Large intestine (tissue), 3 donors: Measurements from ENCODE around the gene EDAR. TPM values are rescaled to one million over a fixed set of nuclear protein-coding genes. Genes with fewer than 3 reads are reported as not detected.

Source experiments
- DNase-seq, 2 donors: peaks; one replicate each; pipeline versions ENCODE4 v3.0.0 to v3.0.0-alpha.2; 2013
- H3K27ac ChIP-seq: one replicate; pipeline ENCODE4 v1.5.1; 2013; ENCODE audit warnings: low read length
- H3K27me3 ChIP-seq: 2 replicates; pipeline ENCODE4 v1.6.1; 2013; ENCODE audit warnings: low read length; ENCODE audit not compliant: control insufficient read depth, insufficient read depth
- H3K36me3 ChIP-seq: 2 replicates; pipeline ENCODE4 v1.6.1; 2013; ENCODE audit warnings: low read length; ENCODE audit not compliant: control insufficient read depth, insufficient read depth
- H3K4me1 ChIP-seq: one replicate; pipeline ENCODE4 v1.6.1; 2013; ENCODE audit warnings: low read length; ENCODE audit not compliant: control insufficient read depth, insufficient read depth
- H3K4me3 ChIP-seq: one replicate; pipeline ENCODE4 v1.5.1; 2013; ENCODE audit warnings: low read length
- H3K9me3 ChIP-seq: one replicate; pipeline ENCODE4 v1.6.1; 2013; ENCODE audit warnings: mild to moderate bottlenecking, low read depth, low read length, moderate library complexity; ENCODE audit not compliant: control insufficient read depth
- WGBS: methylation state at CpG from one replicate; pipeline ENCODE4 v1.1.5; 2013; ENCODE audit warnings: low lambda C conversion rate; ENCODE audit not compliant: insufficient coverage; 5-methylcytosine and 5-hydroxymethylcytosine counted together
- polyA plus RNA-seq: library from polyadenylated mRNA; unstranded; fragments of 120-200 nt; gene quantifications from one replicate; pipeline ENCODE4 v1.2.1, GENCODE V29; 2013

EDAR gene
- polyA plus RNA-seq, 1 donor, result 2.0 TPM

DNA sequence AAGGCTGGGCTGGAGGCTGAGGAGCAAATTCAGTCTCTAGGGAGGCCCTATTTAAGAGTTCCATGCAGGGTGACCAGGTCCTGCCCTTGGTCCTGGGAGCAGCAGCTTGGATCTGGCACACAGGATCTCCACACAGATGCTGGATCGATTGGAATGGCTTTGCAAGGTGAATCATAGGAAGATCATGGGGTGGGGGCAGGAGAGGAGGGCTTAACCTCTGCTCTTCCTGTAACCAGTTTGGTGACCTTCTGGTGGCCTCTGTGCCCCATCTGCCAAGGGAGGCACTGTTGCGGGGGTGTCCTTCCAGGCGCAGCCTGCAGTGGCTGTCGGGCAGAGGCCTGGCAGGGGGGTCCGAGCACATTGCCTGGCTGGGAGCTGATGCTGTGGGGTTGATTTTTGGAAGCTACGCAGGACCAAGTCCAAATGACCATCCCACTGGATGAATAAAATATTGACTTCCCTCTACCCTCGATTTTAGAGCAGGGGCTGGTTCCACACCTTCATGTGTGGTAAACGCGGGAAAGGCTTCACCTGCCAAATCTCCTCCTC is 79.7 kb downstream of the EDAR start:
- no peak for DNase-seq
- H3K4me1 ChIP-seq, result no peaks in the 10 kb centered on the region
- H3K4me3 ChIP-seq, result no peak overlapping the region
- no peaks in the 10 kb centered on the region for H3K27me3 ChIP-seq
- H3K9me3 ChIP-seq, result no peaks in the 10 kb centered on the region
- no CpG with 5 or more reads among the region's 9 CpGs for WGBS
- no peaks in the 10 kb centered on the region for H3K36me3 ChIP-seq
- no peak overlapping the region for H3K27ac ChIP-seq

DNA sequence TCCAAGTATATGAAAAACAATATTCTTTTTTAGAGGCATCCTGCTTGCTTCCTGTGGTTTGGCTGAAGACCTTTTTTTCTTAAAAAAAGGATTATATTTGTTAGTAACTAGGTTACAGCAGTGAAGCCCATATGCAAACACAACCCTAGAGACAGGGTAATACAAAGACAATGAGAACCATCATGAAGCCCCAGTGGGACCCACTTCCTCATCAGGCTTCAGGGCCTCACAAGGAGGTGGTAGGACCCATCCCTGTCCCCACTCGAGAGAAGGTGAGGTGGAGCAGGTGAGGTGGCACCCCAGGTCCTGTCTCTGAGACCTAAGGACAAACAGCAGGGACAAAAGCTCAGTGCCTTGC is 80.3 kb downstream of the EDAR start:
- no CpG with 5 or more reads among the region's 1 CpG for WGBS
- no peaks in the 10 kb centered on the region for H3K36me3 ChIP-seq
- no peaks in the 10 kb centered on the region for H3K9me3 ChIP-seq
- H3K27ac ChIP-seq, result no peak overlapping the region
- no peak overlapping the region for H3K4me3 ChIP-seq
- no peaks in the 10 kb centered on the region for H3K27me3 ChIP-seq
- no peaks in the 10 kb centered on the region for H3K4me1 ChIP-seq
- DNase-seq, result no peak

DNA sequence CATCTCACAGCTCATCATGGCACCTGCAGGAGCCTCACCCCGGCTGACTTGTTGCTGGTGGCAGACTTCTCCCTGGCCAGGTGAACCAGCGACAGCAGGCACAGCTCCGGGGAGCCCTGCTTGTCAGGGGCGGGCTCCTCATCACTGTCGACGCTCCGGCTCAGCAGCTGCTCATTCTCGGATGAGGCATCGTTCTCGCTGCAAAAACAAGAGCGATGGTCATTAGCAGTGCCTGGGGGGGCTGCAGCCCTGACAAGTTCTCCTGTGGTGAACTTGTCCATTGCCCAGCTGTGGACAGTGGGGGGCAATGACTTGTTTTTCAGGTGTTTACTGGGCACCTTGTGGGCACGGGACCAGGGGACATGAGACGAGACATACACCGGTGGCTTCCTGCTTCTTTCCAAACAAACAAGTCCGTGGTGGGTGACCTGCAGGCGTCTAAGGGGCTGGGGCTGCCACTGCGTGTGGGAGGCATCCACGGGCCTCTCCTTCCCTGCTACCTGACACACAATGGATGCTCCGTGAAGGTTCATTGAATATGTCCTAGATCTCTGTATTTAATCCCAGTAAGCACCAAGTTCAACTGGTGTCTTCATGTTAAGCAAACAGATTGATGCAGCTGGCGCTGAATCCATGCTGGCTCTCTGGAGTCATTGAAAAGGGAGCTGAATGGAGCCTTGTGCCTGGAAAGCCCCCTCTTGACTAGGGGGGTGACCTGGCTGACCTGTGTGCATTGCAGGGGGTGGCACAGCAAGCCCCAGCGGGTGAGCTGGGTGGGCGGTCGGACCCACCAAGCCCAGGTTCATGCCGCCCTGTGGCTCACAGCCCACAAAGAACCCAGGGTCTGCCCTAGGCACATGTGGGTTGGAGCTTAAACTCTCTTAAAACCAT is 81.0 kb downstream of the EDAR start:
- no peak for DNase-seq
- Histone ChIP-seq H3K36me3 (no peaks in the 10 kb centered on the region), H3K9me3 (no peaks in the 10 kb centered on the region), H3K27me3 (no peaks in the 10 kb centered on the region), H3K27ac (no peak overlapping the region), H3K4me1 (no peaks in the 10 kb centered on the region), H3K4me3 (no peak overlapping the region)
- no CpG with 5 or more reads among the region's 24 CpGs for WGBS

DNA sequence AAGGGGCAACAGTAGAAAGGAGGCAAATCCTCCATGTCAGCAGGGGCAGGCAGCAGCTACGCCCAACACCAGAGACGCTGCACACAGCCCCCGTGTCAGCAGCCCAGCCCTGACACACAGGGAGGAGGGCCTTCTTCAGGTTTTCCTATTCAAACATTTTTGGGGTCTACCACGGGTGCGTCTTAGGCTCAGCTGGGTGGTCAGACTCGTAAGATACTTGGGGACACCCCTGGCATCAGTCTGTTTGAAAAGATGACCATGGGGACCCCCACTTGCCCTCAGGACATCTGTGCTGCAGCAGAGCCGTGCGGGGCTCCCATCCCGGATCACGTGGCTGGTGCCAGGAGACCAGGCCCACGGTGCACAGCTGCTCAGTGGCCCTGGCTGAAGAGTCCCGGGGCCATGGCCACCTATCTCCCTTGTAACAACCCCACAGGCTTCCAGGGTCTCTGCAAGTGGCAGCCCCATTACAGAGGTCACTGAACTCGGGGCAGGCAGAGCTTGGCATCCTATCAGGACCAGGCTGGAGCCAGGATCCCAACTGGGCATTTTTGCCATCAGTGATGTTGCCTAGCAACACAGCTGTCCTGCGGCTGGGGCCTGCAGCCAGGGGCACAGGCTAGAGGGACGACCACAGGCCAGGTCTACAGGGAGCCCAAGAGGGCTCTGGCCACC is 82.5 kb downstream of the EDAR start:
- Histone ChIP-seq H3K4me1 (no peaks in the 10 kb centered on the region), H3K4me3 (no peak overlapping the region), H3K36me3 (no peaks in the 10 kb centered on the region), H3K27me3 (no peaks in the 10 kb centered on the region), H3K9me3 (no peaks in the 10 kb centered on the region), H3K27ac (no peak overlapping the region)
- DNase-seq, result no peak
- WGBS, result no CpG with 5 or more reads among the region's 15 CpGs

DNA sequence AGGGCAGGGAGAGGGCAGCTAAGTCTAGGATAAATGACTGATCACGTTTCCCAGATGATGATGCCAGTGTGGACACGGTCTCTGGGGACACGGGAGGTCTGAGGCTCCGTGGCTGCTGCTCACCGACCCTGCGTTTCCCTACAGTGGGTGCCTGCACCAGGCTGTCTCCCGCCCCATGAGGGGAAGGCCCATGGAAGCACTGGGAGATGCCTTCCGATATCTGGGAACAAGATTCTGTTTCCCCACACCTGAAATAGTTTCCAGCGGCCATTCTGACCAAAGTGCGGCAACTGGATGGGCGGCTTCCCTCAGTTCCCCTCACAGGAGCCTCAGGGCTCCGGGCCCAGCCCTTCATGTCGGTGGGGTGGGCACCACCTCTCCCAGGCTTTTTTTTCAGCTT is 83.1 kb downstream of the EDAR start:
- Histone ChIP-seq H3K4me1 (no peaks in the 10 kb centered on the region), H3K36me3 (no peaks in the 10 kb centered on the region), H3K27me3 (no peaks in the 10 kb centered on the region), H3K9me3 (no peaks in the 10 kb centered on the region), H3K4me3 (no peak overlapping the region), H3K27ac (no peak overlapping the region)
- no peak for DNase-seq
- WGBS, result no CpG with 5 or more reads among the region's 13 CpGs

DNA sequence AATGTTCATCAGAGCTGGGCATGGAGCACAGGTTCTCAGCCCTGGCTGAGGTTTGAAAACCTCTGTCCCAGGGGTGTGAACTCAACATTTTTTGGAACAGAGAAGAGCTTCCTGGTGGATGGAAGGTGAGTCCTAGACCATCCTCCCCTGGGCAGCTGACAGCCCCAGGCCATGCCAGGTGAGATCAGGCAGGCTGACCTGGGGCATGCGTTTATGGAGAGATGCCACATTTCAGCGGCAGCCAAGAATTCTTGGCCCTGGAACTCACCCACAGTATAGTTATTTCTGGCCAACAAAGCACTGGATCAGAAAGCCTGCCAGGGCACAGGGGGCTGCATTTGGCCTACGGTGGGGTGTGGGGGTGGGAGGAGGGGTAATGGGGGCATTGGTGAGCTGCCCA is 83.8 kb downstream of the EDAR start:
- no CpG with 5 or more reads among the region's 3 CpGs for WGBS
- Histone ChIP-seq H3K36me3 (no peaks in the 10 kb centered on the region), H3K4me1 (no peaks in the 10 kb centered on the region), H3K9me3 (no peaks in the 10 kb centered on the region), H3K27ac (no peak overlapping the region), H3K27me3 (no peaks in the 10 kb centered on the region), H3K4me3 (no peak overlapping the region)
- no peak for DNase-seq

DNA sequence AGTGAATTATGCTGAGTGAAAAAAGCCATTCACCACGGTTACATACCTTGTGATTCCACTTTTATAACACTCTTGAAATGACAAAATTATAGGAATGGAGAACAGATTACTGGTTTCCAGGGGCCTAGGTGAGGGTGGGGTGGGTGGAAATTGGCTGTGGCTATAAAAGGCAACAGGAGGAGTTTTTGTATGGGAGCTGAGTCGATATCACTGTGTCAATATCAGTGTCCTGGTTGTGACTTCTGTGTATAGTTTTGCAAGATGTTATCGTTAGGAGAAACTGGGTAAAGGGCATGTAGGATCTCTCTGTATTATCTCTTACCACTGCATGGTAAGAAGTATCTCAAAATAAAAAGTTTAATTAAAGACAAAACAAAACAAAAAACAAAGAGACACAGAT is 84.3 kb downstream of the EDAR start:
- no peak for DNase-seq
- H3K4me1 ChIP-seq, result no peaks in the 10 kb centered on the region
- WGBS, result no CpG with 5 or more reads among the region's 3 CpGs

DNA sequence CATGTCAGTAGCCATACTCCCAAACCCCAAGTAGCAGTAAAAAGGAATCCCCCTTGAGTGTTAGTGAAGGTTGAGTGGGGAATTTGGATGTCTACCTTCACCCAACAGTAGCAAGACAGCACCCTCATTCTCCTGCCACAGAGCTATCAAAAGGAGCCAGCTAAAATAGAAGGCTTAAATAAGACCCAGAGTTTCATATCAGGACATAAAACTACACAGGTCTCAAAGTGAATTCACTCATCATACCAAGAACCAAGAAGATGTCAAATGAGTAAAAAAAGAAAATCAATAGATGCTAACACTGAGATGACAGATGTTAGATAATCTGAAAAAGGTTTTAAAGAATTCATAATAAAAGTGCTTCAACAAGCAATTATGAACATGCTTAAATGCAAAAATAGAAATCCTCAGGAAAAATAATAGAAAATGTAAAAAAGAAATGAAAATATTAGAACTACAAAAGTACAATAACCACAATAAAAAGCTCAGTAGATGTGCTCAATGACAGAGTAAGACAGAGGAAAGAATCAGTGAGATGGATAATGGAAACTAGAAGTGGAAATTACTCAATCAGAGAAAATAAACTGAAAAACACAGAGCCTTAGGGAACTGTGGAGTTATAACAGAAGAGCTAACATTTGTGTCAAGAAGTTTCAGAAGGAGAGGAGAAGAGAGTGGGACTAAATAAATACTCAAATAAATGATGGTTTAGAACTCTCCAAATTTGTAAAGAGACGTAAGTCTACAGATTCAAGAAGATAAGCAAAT is 90.5 kb downstream of the EDAR start:
- Histone ChIP-seq H3K27ac (no peak overlapping the region), H3K9me3 (no peaks in the 10 kb centered on the region), H3K27me3 (no peaks in the 10 kb centered on the region), H3K4me1 (no peaks in the 10 kb centered on the region), H3K4me3 (no peak overlapping the region), H3K36me3 (no peaks in the 10 kb centered on the region)
- WGBS, result no CpG with 5 or more reads among the region's 1 CpG
- DNase-seq, result no peak

More for the DNA sequence above, 84.3 kb downstream of the EDAR start:
- Histone ChIP-seq H3K27me3 (no peaks in the 10 kb centered on the region), H3K27ac (no peak overlapping the region), H3K9me3 (no peaks in the 10 kb centered on the region), H3K4me3 (no peak overlapping the region), H3K36me3 (no peaks in the 10 kb centered on the region)

DNA sequence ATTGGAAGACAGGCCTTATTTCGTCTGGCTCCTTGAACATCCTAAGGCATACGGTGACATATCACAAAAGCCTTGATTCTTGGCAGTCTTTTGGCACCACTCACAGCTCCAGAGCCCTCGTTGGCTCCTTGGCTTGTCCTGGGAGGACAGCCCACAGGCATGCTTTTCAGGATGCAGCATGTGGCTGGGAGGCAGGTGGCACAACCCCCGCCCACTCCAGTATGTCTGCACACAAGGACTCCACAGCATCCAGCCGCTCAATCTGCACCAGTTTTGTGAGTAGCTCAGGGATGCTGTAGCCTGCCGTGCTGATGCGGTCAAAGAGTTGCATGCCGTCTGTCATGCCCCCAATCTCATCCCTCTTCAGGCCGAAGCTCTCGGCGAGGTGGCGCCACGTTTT is 92.3 kb downstream of the EDAR start:
- no peak for DNase-seq
- H3K4me3 ChIP-seq, result no peak overlapping the region
- WGBS, result no CpG with 5 or more reads among the region's 13 CpGs
- no peaks in the 10 kb centered on the region for H3K27me3 ChIP-seq
- H3K4me1 ChIP-seq, result no peaks in the 10 kb centered on the region
- H3K36me3 ChIP-seq, result no peaks in the 10 kb centered on the region
- H3K9me3 ChIP-seq, result peaks cover 2% of the 10 kb centered on the region
- no peak overlapping the region for H3K27ac ChIP-seq

DNA sequence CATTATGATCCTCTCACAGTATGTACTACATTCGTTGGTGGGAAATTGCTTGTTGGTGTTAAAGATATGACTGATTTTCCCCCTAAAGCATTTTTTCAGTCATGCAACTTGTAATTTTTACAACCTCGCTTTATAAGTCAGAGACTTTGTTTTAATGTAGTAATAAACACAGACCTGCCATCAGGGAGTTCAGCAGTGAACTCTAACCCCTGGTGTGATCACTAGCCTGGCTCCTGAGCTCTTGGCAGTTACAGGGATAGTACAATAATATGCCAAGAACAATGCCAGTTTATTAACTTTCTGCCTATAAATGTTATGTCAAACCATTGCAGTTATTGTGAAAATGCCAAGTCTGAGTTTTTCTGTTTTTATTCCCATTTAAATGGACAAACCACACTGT is 93.8 kb downstream of the EDAR start:
- no peak for DNase-seq
- Histone ChIP-seq H3K27ac (no peak overlapping the region), H3K4me3 (no peak overlapping the region), H3K4me1 (no peaks in the 10 kb centered on the region), H3K27me3 (no peaks in the 10 kb centered on the region), H3K36me3 (no peaks in the 10 kb centered on the region), H3K9me3 (peaks cover 9% of the 10 kb centered on the region)
- no CpG with 5 or more reads among the region's 2 CpGs for WGBS
